Fibroblast of skin of back (primary cell): Measurements from ENCODE around the gene RLN1.
"Not testable (repeated sequence)": the region's sequence is repeated elsewhere in the genome, so short reads cannot be mapped to it uniquely, and the experiment has no call there.

ENCODE experiments used
- DNase-seq: peaks from one replicate; pipeline ENCODE4 v3.0.0-alpha.2; 2013

RLN1 gene

GRCh38 chr9:5321601-5322000, 18.1 kb downstream of the RLN1 start:
- not testable (repeated sequence) for DNase-seq

DNA sequence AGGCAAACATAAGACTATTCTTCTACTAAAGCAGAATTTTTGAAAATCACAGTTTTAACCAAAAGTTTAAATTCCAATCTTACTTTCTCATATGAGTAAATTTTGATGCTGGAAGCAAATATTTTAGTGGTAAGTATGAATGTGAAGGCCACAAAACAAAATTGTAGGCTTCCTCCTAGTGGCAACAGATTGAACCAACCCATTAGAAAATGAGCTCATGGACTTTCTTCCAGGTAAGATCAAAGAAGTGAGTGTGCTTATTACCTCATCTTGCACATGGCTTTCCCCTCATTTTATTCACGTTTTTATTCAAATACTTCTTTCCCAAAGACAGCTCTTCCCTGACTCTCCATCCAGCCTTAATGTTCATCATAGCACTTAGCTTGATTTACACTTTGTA, 18.6 kb downstream of the RLN1 start:
- DNase-seq: peak; percentile 1

DNA sequence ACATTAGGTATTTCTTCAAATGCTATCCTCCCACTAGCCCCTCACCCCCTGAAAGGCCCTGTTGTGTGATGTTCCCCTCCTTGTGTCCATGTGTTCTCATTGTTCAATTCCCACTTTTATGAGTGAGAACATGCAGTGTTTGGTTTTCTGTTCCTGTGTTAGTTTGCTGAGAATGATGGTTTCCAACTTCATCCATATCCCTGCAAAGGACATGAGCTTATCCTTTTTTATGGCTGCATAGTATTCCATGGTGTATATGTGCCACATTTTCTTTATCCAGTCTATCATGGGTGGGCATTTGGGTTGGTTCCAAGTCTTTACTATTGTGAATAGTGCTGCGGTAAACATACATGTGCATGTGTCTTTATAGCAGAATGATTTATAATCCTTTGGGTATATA, 23.3 kb downstream of the RLN1 start:
- DNase-seq: not testable (repeated sequence)

- no peak for DNase-seq
Observed at GRCh38 chr9:5315187-5315923, 24.3 kb downstream of the RLN1 start.

- no peak for DNase-seq
Observed at GRCh38 chr9:5310851-5311250, 28.8 kb downstream of the RLN1 start.

GRCh38 chr9:5305741-5306140, 33.9 kb downstream of the RLN1 start:
- DNase-seq: no peak

- DNase-seq: not testable (repeated sequence)
Observed at GRCh38 chr9:5303840-5304795, 35.6 kb downstream of the RLN1 start, which contains the start of gene RLN2. Gene RLN2 (minus strand): TSS chr9:5304716. CDS start chr9:5304580, 136 bp downstream.

DNA sequence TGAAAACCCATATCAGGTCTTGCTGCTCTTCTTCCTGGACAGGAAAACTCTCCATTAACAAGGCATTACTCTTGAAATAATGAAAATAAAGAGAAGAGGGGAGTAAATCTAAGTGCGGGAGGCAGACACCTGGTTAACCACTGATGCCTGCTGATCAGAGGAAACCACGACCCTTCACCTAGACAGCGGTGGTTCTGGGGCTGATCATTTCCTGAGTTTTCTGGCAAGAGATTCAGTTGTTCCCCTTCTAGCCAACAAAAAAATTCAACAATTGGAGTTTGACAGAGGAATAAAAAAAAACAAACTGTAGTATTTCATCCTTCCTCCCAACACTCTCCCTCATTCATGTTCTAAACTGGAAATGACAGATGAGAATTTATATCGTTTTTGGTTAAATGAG, 38.1 kb downstream of the RLN1 start:
- DNase-seq: no peak

DNA sequence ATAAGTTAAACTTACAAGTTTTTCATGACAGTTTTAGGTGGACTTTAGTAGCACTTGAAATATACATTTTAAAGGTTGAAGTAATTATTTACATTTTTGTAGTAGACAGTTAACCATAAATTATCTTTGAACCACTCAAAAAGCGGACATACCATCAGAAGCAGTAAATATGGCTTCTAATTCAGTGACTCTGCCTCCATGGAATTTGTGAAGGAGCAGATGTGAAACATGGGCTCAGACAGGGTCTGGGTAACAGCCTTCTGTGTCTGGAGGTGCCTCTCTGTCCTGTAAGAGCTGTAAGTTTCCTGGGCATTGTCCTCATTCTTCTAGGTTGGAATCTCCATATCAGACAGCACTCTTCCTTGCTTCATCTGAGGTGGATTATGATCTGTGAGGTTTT, 47.5 kb downstream of the RLN1 start:
- DNase-seq: no peak

DNA sequence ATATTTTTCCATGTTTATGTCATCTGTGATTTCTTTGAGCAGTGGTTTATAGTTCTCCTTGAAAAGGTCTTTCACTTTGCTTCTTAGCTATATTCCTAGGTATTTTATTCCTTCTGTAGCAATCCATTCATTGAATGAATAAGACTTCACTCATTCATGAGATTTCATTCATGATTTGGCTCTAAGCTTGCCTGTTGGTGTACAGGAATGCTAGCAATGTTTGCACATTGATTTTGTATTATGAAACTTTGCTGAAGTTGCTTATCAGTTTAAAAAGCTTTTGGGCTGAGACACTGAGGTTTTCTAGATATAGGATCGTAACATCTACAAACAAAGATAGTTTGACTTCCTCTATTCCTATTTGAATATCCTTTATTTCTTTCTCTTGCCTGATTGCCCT, 51.1 kb downstream of the RLN1 start:
- DNase-seq: no peak

GRCh38 chr9:5286262-5286661, 53.4 kb downstream of the RLN1 start:
- no peak for DNase-seq
